GM18507 (cell line): Measurements from ENCODE around the gene DSCAM.

ENCODE experiments used
- DNase-seq: peaks from one replicate; pipeline ENCODE4 v3.0.0; 2011; ENCODE audit warnings: low read depth; ENCODE audit not compliant: insufficient read length; ENCODE audit errors: extremely low spot score
- FAIRE-seq: peaks from 2 replicates; lab custom pipeline; 2011; peaks lifted over from hg19 to GRCh38; lab: Jason Lieb, UNC

Gene DSCAM

DNA sequence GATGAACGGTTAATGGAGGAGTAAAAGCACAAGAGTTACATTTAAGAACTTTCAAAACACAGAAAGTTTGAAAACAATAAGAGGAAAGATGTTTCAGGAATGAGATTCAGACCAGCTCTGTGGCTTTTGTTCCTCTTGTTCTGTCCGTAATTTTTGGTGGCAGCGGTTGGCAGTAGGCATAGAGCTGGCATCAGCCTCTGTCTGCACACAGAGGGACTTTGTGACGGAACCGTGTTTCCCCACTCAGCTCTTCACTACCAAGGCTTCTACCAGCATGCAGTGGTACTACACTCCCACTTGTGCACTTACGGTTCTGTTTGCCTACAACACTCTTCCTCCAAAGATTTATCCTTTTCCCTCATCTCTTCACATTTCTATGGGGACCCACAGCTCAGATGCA lies 212.8 kb downstream of the DSCAM start:
- FAIRE-seq: no peak

DNA sequence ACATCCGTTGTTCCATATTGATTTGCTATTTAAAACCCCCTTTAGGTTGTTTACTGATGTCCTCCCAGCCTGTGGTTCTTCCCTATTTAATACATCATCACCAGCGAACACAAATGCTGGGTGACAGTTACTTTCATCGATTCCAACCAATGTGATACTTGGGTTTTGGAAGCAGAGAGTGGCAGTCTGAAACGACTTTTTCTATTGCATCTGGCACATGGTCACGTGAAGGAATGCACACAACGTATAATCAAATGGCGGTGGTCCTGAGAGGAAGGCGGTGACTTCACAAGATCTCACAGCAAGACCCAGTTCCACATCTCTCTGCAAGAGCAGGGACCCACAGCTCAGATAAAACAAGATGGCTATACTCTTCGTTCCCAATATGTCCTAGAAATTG lies 213.9 kb downstream of the DSCAM start:
- no peak for DNase-seq
- FAIRE-seq: no peak

More for the DNA sequence above, 212.8 kb downstream of the DSCAM start:
- no peak for DNase-seq

DNA sequence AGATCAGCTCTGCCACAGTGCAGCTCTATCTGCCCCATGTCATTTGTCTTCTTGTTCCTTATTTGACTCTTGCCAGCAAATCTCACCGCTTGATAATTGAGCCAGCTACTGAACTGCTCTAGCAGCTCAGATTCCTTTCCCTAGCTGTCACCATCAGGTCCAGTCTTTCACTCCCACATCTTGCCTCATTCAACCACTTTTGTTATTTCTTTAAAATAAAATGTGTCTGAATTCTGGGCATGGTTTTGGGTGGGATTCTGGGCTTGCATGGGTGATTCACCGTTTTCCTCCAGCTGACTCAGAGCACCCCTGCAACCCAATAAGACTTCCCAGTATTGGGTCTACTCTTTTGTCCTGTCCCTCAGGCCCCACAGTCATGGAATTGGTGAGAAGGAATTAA lies 215.7 kb downstream of the DSCAM start:
- FAIRE-seq: no peak

DNA sequence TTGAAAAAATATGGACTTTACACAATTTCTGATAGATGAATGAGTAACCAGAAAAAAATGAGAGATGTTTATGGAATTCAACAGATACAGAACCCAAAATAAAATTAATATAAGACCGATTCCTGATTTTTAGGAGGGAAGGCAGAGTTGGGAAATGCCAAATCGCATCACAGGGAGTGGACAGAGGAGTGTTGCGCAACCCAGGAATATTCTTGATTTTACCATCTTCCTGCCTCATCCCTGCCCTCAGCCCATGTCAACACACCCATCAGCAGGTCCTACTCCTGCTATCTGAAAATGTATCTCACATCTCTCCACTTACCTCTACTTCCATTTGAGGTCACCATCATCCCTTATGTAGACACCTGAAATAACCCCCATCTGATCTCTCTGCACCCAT lies 221.0 kb downstream of the DSCAM start:
- DNase-seq (no peak), FAIRE-seq (no peak)

More for the DNA sequence above, 215.7 kb downstream of the DSCAM start:
- DNase-seq: no peak

DNA sequence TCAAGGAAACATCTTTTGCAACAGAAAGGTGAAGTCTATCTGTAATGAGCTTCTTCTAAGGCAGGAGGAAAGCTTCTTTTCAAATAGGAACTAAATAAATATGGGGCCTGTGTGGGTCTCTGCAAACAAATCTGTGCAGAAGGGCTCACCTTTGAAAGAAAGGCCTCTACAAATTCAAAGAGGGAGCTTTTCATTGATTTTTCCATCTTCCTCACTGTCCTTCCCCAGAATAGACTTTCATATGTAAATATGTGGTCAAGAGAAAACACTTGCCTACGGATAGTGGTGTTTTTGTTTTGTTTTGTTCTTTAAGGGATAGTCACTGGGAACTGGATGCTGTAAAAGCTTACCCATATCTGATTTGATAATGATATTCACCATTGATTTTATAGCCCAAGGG lies 223.4 kb downstream of the DSCAM start:
- no peak for FAIRE-seq
- no peak for DNase-seq

DNA sequence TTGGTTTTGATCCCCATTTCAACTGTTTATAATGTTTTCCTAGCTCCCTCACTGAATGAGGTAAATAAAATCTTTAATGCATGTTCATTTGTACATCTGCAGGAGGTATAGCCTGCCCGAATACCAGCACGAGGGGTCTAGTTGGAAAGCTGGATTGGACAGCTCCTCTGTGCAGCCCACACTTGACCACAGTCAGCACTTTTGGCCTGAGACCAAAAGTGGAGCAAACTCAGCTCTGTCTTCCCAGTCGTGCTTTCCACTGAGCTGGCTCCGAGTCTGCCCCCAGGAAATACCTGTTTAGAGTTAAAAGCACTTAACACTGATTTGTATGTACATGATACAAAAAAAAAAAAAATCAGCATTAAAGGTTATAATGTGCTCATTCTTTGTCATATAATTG lies 224.4 kb downstream of the DSCAM start:
- DNase-seq (no peak), FAIRE-seq (no peak)

DNA sequence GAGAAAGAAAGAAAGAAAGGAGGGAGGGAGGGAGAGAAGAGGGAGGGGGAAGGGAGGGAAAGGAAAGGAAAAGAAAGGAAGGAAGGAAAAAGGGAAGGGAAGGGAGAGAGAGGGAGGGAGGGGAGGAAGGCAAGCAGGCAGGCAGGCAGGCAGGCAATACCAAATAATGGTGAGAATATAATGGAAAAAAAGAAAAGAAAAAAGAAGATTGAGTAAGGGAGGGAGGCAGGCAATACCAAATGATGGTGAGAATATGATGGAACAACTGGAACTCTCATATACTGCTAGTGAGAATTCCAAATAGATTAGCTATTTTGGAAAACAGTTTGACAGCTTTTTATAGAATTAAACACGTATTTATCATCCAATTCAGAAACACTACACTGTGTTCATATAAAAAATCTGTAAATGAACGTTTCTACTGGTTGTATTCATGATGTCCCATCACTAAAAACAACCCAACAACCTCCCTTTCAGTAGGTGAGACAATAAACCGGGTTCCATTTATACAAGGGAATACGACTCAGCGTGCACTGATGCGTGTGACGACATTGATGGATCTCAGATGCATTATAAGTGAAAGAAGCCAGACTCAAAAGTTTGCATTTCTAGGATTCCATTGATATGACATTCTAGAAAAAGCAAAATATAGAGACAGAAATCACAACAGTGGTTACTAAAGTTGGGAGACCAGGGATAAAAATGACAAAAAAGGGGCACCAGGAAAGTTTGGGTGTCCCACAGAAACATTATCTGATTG lies 226.4 kb downstream of the DSCAM start:
- no peak for DNase-seq
- no peak for FAIRE-seq

DNA sequence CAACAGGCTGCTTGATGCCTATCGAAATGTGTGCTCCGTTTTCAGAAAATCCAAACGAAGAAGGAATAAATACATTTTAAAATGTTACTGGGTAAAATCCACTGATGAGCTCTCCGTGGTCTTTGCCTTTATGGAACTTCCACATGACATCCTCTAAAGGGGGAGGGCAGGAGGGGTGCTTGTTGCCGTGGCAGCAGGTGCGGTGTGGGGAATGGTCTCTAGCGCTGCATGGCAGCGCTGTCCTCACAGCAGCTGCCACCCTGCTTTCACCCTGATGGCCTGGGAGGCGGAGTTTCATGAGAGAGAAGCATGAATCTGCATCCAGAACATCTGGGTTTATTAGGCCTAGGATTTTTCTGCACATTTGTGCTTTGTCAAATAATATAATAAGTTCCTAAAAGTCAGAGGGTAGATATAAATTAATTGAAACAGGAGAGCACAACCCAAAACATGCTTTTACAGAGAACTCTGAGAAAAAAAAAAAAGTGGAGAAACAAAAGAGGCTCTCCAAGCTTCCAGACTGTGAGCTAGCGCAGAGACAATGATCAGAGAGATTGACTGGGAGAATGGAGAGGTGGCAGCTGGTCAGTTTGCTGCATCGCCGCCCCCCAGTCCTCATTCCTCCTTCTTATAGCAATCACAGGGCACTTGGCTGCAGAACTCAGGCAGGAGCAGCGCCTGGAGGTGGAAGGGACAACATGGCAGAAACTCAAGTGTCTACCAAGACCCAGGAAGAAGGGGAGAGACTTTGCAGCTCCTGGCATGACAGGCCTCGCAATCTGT lies 228.6 kb downstream of the DSCAM start:
- no peak for DNase-seq

DNA sequence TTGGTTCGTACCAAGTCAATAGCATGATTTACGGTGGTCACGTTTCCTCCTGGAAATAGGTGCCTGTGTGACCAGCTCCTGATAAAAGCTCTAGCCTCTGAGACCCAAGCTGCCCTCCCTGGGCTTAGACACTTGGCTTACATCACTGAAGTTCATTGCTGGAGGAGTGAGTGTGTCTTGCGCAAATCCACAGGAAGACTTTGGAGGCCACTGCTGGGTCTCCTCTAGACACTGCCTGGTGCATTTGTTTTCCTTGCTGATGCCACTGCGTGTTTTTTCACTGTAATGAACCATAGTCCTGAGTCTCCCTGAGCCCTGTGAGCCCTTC lies 230.6 kb downstream of the DSCAM start:
- no peak for DNase-seq
- FAIRE-seq: no peak

More for the DNA sequence above, 228.6 kb downstream of the DSCAM start:
- no peak for FAIRE-seq

DNA sequence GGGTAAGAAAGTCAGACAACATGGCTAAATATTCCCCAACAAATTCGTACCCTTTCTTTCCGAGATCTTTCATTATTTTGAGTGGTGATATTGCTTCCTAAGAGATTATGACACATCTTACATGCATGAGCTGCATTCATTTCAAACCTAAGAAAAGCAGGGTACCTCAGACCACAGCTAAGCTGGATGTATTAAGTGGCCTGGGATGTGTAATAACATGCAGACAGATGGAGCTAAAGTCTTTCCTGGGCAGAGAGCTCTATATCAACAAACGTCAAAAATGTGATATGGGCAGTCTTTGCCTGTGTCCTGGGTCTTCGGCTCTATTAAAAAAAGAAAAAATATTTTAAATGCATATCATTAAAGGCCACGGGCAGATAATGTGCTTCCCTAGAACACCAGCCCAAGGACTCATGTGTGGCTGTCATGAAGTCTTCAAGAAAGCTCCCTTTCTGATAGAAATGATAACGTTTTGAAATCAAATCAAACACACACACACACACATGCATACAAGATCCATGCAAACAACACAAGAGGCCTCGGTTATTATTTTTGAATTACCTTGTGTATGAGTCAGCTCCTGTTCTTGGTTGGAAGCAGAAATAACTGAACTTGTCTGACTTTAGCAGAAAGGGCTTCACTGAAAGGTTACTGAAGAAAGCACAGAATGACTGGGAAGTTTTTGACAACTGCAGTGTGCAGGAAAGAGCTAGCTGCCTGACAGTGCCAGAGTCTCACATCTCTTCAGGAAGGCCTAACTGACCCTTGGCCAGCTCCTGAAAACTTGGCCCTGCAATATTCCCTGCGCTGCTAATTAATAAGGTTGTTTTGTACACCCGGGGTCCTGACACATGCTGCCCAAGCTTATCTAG lies 231.2 kb downstream of the DSCAM start:
- FAIRE-seq: no peak
- DNase-seq: no peak

DNA sequence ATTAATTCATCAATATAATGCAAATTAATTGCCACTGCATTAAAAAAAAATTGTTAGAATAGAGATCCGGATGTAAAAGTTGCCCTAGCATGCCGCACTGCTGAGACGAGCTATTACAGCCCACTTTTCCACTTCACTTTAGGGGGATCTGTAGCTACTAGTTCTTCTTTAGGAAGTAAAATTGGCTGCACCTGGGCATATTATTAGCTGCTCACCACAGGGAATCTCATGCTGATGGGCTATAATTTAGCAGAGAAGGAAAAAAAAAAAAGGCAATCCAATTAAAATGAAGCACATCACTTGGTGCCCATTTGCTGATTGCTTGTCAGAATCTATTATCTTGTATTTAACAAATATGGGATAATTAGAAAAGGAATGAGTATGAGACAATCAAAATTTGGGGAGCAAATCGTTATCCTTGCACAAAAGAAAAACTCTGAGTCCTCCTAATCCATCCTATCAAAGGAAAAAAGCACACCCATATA lies 233.4 kb downstream of the DSCAM start:
- DNase-seq (no peak), FAIRE-seq (no peak)

DNA sequence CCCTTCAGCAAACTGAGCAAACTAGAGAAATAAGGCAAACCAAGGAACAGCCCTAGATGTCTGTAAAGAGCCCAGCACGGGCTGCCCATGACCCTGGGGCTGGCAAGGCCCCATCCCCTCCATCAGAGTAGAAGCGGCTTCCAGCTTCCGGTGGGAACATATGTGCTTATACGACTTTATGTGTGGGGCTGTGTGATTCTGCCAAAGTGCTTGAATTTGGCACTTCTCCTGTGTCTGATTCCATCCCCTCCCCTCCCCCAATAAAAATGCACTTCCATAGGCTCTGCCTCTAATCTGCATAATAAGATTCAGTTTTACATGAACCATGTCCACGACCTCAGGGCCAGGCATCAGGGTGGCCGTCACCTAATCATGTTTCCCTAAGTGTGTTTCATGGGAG lies 236.6 kb downstream of the DSCAM start:
- DNase-seq: no peak
- no peak for FAIRE-seq

DNA sequence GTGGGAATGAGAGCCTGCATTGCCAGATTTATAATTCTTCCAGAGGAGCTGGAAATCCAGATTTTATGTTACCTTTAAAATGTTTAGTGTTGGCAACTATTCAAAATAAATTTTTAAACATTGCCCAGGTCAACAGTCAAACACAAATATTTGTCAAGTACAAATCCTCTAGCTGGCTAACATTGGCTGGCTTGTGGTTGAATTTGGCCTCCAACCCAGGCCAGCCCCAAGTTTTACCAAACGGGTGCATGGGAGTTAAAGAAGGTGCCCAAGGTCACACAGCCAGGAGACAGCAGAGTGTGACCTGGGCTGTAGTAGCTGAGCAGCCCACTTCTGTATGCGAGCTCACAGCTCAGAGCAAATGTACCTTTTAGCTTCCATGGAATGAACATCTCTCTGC lies 240.6 kb downstream of the DSCAM start:
- no peak for FAIRE-seq

DNA sequence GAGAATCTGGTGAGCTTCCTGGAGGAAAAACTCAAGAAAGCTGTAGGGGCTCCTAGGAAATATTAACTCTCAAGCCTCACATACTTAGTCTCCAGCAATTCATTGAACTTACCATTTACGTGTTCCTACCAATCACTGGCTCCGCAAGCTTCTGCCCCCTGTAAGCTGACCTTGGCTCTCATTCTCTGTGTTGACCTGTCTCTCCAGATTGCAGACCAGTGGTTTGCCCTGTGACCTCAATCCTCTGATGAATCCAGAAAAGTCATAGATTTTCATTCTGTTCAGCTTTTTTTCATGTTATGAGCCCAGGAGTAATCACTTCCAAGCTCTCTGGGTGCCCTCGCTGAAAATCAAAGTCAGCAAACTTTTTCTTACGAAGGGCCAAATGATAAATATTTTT lies 241.9 kb downstream of the DSCAM start:
- no peak for FAIRE-seq

More for the DNA sequence above, 240.6 kb downstream of the DSCAM start:
- no peak for DNase-seq

DNA sequence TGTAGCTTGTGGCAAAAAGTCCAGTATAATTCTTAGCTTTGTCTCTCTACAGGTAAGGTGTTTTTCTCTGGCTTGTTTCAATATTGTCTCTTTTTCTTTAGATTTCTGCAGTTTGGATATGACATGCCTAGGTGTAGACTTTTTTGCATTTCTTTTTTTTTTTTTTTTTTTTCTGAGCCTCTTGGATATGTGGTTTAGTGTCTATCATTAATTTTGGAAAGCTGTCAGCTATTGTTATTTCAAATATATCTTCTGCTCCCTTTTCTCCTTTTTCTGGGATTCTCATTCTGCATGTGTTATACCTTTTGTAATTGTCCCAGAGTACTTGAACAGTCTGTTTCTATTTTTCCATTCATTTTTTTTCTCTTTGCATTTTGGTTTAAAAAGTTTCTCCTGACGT lies 243.2 kb downstream of the DSCAM start:
- FAIRE-seq (no peak), DNase-seq (no peak)

More for the DNA sequence above, 241.9 kb downstream of the DSCAM start:
- no peak for DNase-seq

DNA sequence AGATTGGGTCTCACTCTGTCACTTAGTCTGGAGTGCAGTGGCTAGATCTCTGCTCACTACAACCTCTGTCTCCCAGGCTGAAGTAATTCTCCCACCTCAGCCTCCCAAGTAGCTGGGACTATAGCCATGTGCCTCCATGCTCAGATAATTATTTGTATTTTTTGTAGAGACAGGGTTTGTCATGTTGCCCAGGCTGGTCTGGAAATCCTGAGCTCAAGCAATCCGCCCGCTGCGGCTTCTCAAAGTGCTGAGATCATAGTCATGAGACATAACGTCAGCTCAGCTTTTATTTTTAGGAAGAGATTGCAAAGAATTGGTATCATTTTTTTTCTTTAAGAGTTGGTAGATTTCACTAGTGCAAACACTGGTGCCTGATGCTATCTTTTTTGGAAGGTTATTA lies 244.9 kb downstream of the DSCAM start:
- DNase-seq (no peak), FAIRE-seq (no peak)

DNA sequence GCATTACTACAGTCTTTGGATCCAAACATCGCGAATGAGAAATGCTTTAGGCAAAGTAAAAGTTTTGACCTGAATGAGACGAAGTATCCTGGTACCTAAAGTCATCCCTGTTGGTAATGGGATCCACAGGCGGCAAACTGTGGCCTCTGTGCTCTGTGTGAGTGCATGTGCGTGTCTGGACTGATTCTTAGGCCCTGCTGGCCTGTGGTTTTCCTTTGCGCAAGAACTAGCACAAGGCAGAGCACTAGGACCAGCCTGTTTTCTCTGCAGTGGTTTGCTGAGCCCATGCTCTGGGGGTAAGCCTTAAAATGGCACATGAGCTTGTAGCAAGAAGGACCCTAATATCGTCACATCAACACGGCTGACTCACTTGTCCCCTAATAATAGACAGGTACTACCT lies 251.2 kb downstream of the DSCAM start:
- FAIRE-seq: no peak
- no peak for DNase-seq

DNA sequence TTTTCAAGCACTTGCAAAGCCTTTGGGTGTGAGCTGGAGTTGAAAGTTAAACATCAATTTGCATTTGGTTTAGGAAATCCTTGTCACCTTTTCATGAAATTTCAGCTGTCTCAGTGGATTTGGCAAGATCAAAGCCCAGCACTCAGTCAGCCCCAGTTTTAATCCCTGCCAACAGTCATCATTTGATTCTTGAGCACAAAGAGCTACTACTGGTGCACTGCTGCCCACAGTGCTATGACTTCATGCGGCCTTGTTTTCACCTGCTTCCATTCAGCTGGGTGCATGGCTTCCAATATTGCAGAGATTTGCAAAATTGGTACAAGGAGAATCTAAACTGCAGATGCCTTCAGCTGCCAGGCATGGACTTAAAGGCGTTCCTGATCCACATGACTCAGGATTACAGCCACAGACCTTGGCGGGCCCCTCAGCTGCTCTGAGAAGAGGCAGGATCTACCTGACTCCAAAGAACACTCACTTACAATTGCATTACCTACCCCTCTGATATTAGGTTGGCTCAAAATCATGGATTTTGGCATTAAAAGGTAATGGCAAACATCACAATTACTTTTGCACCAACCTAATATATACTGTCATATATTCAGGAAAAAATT lies 259.1 kb downstream of the DSCAM start:
- no peak for DNase-seq
- FAIRE-seq: no peak

DNA sequence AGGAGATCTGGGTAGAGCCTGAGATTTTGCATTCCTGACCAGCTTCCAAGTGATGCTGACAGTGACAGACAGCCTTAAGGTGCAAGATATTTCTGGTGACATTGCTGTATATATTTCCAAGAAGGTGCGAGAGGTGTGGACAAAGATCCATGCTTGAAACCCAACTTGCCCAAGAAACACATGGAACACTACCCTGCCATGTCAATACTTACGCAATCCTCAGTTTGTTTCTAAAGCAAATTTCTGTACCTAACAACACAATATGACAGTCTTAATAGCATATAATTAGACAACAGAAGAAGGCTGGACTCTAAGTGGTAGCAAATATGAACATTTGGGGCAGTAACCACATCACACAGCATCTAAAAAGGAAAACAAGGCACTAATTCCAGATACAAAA lies 260.4 kb downstream of the DSCAM start:
- FAIRE-seq: no peak
- DNase-seq: no peak
